HFFc6 (cell line): ENCODE measurements around the gene CRHR1. TPM values are rescaled to one million over a fixed set of nuclear protein-coding genes. Genes with fewer than 3 reads are reported as not detected.

Source experiments
- DNase-seq: peaks from one replicate; pipeline ENCODE4 v3.0.0-alpha.2; 2018
- H3K27ac Mint-ChIP-seq: 2 replicates; pipeline ENCODE4 v1.8.0; 2020; ENCODE audit warnings: mild to moderate bottlenecking, mixed read lengths
- H3K27me3 Mint-ChIP-seq: 2 replicates; pipeline ENCODE4 v1.8.0; 2021; ENCODE audit warnings: mild to moderate bottlenecking, moderate library complexity, mixed read lengths; ENCODE audit not compliant: insufficient read depth
- H3K36me3 Mint-ChIP-seq: 2 replicates; pipeline ENCODE4 v1.8.0; 2021; ENCODE audit warnings: low read depth, mixed read lengths
- H3K4me1 Mint-ChIP-seq: 2 replicates; pipeline ENCODE4 v1.8.0; 2020; ENCODE audit warnings: low read depth, mixed read lengths
- H3K4me3 Mint-ChIP-seq: 2 replicates; pipeline ENCODE4 v1.8.0; 2020; ENCODE audit warnings: mild to moderate bottlenecking, moderate library complexity, mixed read lengths
- H3K9me3 Mint-ChIP-seq: 2 replicates; pipeline ENCODE4 v1.8.0; 2020; ENCODE audit warnings: mild to moderate bottlenecking, mixed read lengths
- CTCF ChIP-seq: fragments of 200-600 bp; sonication (generic); IDR thresholded peaks from 2 replicates; pipeline ENCODE4 v1.5.0; 2021; ENCODE audit warnings: antibody characterized with exemption, mild to moderate bottlenecking
- total RNA-seq, 6 experiments: library from RNA; stranded (reverse); fragmentation: NEBNext Ultra II Directional; extraction: Animal tissue kit (Norgen Biotek cat#: 25700); gene quantifications; 2 replicates in 1 of 6; 3 replicates in 5 of 6; pipeline ENCODE4 v1.2.3, GENCODE V29; 2021

Gene CRHR1
- total RNA-seq, 6 experiments from 2014 or later = not detected

- H3K4me1 Mint-ChIP-seq = no peaks in the 10 kb centered on the region
- no peak overlapping the region for H3K27ac Mint-ChIP-seq
- no peaks in the 10 kb centered on the region for H3K36me3 Mint-ChIP-seq
Observed at GRCh38 chr17:45771271-45771959, 12.7 kb upstream of the CRHR1 start.

DNA sequence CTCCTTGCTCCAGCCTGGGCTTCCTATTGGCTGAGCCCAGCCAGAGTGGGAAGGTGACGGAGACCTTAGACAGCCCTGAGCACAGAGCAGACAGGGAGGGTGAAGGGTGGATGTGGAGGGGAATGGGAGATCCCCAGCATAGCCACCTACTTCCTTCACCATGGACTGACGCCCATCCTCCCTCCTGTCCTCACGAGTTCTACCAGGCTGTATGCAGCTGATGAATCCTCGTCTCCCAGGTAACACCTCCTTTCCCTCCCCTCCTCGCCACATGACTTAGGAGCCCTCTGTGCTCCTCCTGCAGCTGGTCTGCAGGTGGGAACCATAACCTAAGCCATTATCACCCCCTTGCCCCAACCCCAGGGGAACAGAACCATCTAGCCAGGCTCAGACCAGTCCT lies 9.0 kb upstream of the CRHR1 start:
- no peaks in the 10 kb centered on the region for H3K36me3 Mint-ChIP-seq
- no peak for DNase-seq
- no peak overlapping the region for H3K27ac Mint-ChIP-seq
- H3K4me1 Mint-ChIP-seq = no peaks in the 10 kb centered on the region
- no peak for TF ChIP-seq CTCF
- no peak overlapping the region for H3K4me3 Mint-ChIP-seq
- no peaks in the 10 kb centered on the region for H3K9me3 Mint-ChIP-seq
- H3K27me3 Mint-ChIP-seq = peaks cover 16% of the 10 kb centered on the region

More at GRCh38 chr17:45771271-45771959, 12.7 kb upstream of the CRHR1 start:
- no peak for TF ChIP-seq CTCF
- H3K4me3 Mint-ChIP-seq = no peak overlapping the region
- DNase-seq = no peak
- no peaks in the 10 kb centered on the region for H3K9me3 Mint-ChIP-seq
- peaks cover 18% of the 10 kb centered on the region for H3K27me3 Mint-ChIP-seq

DNA sequence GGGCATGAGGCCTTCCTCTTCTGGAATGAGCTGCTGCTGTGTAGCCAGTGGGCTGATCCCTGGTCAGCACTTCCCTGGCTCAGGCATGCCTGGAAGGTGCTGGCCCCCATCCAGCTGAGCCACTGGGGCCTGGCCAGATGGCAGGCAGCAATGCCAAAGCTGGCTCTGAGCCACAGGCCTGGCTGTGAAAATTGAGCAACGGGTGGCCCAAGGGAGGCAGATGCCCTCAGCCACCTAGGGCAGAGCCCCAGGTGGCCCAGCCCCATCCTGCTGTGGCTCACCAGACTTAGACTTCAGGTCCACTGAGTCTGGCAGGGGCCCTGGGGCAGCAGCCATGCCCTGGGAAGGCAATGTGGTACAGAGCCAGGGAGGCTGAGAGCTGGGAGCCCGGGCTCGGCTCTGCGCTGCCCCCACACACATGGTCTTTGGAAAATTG lies 8.5 kb upstream of the CRHR1 start:
- DNase-seq = no peak
- H3K4me3 Mint-ChIP-seq = no peak overlapping the region
- TF ChIP-seq CTCF = no peak
- no peaks in the 10 kb centered on the region for H3K4me1 Mint-ChIP-seq
- H3K27ac Mint-ChIP-seq = no peak overlapping the region
- H3K9me3 Mint-ChIP-seq = no peaks in the 10 kb centered on the region
- H3K27me3 Mint-ChIP-seq = peaks cover 17% of the 10 kb centered on the region
- no peaks in the 10 kb centered on the region for H3K36me3 Mint-ChIP-seq

DNA sequence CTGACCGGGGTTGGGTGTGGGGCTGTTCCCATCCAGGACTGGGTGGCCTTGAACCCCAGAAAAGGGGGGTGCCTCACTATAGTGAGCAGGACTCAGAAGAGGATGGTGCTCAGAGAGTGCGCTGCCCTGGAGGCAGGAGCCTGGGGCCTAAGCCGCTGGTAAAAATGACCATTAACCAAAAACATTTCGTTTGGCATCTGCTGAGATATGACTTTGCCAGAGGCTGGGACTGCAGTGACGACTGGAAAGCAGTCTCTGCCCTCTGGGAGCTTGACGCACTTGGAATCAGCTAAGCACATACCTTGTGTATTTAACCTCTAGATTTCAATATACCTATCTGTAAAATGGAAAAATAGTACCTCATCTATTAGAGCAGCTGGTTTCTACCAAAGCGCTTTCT lies 7.2 kb upstream of the CRHR1 start:
- Mint-ChIP-seq H3K4me1 (no peaks in the 10 kb centered on the region), H3K27ac (no peak overlapping the region), H3K36me3 (no peaks in the 10 kb centered on the region), H3K4me3 (no peak overlapping the region), H3K9me3 (no peaks in the 10 kb centered on the region), H3K27me3 (peaks cover 25% of the 10 kb centered on the region)
- DNase-seq = no peak
- TF ChIP-seq CTCF = no peak

- H3K27ac Mint-ChIP-seq = no peak overlapping the region
- no peak for DNase-seq
- no peak overlapping the region for H3K4me3 Mint-ChIP-seq
- no peaks in the 10 kb centered on the region for H3K36me3 Mint-ChIP-seq
- H3K4me1 Mint-ChIP-seq = no peaks in the 10 kb centered on the region
- H3K9me3 Mint-ChIP-seq = no peaks in the 10 kb centered on the region
- H3K27me3 Mint-ChIP-seq = peaks cover 29% of the 10 kb centered on the region
- no peak for TF ChIP-seq CTCF
Observed at GRCh38 chr17:45777388-45777787, 6.7 kb upstream of the CRHR1 start.
